ENCODE data around the gene HLA-E.

HLA-E gene

GRCh38 chr6:30533460-30534294 is 44.4 kb downstream of the HLA-E start:
- DNase-seq (ENCODE audit: low read depth in 2 of 2, low spot score in 1 of 2) = no peak

- no peak for DNase-seq (ENCODE audit: low read depth in 2 of 2, low spot score in 1 of 2)
Observed at GRCh38 chr6:30537931-30538330, 48.6 kb downstream of the HLA-E start.

GRCh38 chr6:30541515-30542403 is 52.5 kb downstream of the HLA-E start:
- DNase-seq (ENCODE audit: low read depth in 2 of 2, low spot score in 1 of 2) = peak; percentile 64 to 74

GRCh38 chr6:30542404-30542725 is 53.1 kb downstream of the HLA-E start:
- no peak for DNase-seq (ENCODE audit: low read depth in 2 of 2, low spot score in 1 of 2)

GRCh38 chr6:30542915-30543314 is 53.6 kb downstream of the HLA-E start:
- no peak for DNase-seq (ENCODE audit: low read depth in 2 of 2, low spot score in 1 of 2)
